ENCODE data around the gene ASPG.
A peak's percentile ranks its signal among the peaks of the same experiment; 100 is the strongest.

The ASPG gene

DNA sequence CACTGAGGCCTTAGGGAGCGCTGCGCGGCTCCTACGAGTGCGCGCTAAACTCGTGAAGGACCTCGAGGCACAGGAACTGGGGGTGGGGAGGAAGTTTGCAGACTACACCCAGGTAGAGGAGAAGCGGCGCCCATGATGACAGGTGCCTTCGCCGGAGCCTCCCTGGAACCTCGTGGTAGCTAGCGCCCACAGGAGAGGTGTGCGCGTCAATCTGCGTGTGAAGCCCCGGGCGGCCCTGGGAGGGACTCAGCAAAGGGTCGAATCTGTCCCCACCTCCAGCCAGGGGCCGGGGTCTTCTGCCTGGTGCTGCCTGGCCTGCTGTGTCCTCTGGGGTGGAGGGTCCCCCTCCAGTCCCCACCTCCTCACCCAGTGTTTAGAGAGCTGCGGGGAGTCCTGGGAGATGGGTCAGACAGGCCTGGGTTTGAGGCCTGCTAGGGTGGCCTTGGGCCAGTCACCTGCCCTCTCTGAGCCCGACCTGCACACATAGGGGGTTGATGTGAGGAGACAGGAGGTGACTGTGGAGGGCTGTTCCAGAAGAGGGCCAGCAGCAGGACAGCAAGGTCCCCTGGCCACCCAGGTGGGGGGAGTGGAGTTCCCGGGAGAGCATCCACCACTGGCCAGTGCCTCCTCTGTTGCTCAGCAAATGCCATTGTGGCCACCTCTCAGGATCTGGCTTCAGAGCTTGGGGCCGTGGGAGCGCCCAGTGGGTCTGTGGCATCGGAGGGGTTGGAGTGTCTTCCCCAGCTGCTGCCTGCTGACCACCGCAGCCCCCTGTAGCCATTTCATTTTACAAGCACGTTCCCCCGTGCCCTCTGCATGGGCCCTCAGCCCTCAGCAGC, 32.7 kb downstream of the ASPG start:
- DNase-seq, result no peak

DNA sequence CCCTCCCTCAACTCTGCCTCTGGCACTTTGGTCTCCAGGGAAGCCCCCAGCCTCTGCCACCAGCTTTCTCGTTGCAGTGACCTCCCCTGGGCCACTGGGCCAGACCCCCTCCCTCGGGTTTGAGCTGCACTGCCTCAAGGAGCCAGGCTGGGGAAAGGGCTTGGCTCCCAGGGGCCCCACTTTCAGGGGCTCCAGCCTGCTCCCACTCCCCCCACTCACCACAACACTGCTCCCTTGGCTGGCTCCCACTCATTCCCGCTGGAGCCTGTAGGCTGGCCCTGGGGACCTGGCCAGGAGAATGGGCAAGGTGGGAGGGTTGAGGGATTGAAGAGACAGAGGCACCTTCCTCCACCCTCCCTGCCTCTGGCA, 33.6 kb downstream of the ASPG start:
- DNase-seq, result no peak

DNA sequence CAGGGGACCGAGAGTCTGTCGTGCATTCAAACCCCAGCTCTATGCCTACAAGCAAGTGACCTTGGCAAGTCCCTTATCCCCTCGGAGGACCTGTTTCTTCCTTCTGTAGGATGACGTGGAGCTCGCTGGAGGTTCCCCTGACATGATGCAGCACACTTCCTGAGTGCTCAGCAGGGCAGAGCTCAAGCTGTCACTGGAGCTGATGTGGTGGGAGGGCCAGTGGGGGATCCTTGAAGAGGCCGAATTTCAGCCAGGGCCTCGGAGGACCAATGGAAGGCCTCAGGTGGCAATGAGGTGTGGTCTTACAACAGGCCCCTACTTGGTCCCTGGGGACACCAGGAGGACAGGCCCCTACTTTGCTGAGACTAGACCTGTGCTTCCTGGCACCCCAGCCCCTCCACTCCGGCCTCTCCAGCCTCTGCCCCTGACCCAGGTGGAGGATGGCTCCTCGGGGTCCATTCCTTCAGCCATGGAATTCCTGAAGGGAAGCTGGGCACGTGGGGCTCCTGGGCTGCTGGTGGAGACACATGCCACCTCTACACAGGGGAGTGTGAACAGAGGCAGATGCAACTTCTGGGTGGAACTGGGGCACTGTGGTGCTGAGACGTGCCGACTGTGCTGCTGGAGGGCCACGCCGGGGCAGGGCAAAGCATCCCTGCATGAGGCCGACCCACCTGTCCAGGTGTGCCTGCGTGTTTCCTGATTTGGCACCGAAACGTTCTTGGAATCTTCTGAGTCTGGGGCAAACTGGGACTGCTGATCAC, 34.2 kb downstream of the ASPG start:
- no peak for DNase-seq

DNA sequence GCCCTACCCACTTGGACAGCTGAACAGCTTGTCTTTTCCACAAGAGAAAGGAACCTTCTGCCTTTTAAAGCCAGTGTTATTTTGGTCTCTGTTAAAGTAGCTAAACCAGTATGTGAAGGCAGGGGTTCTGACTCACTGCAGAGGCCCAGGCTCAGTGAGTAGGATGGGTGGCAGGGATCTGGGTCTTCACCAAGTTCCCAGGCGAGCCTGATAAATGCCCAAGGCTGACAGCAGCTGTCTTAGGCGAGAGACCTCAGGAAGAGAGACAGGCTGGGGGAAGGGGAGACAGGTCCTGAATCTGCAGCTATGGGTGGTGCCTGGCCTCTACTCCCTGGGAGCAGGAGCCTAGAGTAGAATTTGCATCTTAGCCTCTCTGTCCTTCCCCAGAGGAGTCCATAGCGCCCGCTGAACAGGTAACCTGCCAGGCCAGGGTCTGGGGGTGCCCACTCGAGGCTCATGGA, 34.8 kb downstream of the ASPG start:
- no peak for DNase-seq

DNA sequence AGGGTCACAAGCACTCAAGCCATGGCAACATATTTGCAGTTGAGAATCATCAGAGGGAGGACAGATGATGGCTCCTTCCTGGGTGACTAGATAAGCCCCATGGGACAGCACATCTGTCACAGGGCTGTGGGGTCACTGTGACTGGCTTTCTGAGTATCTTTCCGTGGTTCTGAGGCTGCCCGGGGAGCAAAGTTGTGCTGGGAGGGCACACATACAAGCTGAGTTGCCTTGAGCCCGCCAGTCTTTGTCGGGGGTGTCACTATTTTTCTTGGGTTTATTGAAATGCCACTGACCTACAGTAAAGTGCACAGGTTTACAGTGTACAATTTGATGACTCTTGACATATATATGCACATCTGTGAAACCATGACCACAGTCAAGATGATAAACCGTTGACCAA, 35.6 kb downstream of the ASPG start:
- DNase-seq, result no peak

DNA sequence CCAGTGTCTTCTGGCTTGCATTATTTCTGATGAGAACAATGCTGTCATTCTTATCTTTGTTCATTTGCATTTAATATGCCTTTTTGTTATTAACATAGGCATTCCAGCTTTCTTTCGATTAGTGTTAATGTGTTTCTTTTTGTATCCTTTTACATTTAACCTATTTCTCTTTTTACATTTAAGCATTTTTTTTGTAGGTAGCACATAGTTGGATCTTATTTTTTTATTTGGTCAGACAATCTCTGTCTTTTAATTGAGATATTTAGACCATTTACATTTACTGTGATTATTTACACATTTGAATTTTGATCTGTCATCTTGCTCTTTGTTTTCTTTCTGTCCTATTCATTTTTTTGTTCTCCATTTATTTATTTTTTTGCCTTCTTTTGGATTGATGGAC, 38.4 kb downstream of the ASPG start:
- DNase-seq, result no peak

DNA sequence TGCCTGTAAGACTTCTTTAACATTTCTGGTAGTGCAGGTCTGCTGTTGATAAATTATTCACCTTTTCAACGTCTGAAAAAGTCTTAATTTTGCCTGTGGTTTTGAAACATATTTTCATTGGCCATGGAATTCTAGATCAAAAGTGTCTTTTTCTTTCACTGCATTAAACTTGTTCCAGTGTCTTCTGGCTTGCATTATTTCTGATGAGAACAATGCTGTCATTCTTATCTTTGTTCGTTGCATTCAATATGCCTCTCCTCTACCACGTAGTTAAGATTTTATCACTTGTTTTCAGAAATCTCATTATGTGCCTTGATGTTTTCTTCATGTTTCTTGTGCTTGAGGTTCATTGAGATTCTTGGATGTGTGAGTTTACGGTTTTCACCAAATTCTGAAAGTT, 39.5 kb downstream of the ASPG start:
- DNase-seq, result no peak

DNA sequence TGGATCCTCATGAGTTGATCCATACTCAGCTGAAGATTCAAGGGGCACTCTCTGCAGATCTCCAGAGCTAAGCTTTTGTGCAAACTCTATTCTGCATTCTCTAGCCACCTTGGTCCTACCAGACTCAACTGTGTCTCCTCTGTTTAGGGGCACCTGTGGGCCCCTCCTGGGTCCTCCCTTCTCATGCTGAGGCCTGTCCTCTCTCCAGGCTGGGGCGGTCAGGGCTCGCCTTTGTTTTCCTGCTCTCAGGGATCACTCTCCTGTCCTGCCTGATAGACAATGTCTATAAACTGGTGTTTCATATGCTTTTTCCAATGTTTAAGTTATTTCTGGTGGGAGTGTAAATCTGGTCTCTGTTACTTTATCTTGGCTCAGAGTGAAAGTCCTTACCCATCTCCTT, 41.3 kb downstream of the ASPG start:
- no peak for DNase-seq

DNA sequence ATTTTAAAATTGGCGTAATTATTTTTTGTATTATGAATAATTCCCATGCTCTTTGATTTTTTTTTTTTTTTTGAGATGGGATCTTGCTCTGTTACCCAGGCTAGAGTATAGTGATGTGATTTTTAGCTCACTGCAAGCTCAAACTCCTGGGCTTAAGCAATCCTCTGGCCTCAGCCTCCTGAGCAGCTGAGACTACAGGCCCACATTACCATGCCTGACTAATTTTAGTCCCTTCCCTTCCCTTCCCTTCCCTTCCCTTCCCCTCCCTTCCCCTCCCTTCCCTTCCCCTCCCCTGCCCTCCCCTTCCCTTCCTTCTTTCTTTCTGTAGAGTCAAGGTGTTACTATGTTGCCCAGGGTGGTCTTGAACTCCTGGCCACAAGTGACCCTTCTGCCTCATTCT, 43.5 kb downstream of the ASPG start:
- DNase-seq, result no peak

DNA sequence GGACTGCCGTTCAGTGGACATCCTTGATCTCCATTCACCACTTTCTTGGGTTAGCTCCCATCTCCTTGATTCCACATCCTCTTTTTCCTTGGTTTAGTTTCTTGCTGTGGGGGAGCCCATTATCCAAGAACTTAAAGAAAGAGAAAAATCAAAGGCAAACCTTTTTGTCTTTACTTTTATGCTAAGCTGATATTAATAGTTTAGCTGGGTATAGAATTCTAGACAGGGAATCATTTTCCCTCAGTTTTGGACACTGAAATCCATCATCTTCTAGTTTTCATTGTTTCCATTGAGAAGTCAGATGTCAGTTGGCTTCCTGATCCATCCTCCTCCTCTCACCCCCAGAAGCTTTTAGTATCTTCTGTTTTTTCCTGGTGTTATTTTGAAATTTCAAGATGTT, 44.1 kb downstream of the ASPG start:
- DNase-seq, result no peak

DNA sequence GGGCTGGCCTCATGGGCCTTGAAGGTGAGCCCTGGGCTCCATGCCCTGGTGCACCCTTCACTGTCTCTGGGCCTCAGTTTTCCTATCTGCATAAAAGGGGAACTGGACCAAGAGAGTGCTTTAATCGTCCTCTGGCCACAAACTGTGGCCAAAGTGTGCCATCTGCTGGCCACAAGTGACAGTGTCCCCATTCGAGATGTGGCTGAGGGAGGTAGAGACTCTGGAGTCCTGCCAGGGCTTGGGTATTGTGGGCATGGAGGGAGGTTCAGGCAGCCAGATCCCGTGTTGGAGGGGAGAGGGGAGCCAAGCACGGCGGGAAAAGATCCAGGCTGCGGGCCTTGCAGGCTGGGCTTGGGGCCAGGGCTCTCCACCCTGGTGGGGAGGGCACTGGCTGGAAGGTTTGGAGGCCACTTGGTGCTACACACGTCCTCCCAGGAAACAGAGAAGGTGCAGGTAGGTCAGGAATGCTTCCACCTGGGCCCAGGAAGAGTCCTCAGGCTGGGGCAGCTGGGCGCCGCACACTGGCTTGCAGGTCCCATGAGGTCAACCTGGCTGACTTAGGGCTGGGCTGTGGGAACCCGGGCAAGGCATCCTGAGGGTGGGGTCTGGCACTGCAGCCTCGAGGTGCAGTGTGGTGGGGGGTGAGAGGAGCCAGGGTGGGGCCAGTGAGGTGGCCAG, 45.6 kb downstream of the ASPG start:
- DNase-seq, result no peak

DNA sequence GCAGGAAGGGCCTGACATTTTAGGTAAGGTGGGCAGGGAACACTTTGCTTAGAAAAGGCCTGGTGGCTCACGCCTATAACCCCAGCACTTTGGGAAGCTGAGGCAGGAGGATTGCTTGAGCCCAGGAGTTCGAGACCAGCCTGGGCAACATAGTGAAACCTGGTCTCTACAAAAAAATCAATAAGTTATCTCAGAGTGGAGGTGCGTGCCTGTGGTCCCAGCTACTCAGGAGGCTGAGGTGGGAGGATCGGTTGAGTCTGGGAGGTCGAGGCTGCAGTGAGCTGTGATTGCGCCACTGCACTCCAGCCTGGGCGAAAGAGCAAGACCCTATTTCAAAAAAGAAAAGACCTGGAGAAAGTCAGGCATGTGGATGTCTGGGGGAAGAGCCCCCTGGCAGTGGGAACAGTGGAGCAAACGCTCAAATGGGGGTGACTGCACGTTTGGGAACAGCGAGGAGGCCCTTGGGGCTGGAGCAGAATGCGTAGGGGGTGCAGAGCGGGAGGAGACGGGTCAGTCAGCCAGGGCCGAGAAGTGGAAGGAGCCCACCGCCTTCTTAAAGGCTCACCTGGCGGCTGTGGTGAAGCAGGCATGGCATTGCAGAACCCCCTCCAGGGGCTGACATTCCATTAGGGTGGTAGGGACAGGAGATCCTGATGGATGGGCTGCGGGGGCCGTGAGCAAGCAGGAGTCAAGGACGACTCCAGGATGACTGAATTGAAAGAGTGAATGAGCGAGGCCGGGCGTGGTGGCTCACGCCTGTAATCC, 46.6 kb downstream of the ASPG start:
- no peak for DNase-seq

DNA sequence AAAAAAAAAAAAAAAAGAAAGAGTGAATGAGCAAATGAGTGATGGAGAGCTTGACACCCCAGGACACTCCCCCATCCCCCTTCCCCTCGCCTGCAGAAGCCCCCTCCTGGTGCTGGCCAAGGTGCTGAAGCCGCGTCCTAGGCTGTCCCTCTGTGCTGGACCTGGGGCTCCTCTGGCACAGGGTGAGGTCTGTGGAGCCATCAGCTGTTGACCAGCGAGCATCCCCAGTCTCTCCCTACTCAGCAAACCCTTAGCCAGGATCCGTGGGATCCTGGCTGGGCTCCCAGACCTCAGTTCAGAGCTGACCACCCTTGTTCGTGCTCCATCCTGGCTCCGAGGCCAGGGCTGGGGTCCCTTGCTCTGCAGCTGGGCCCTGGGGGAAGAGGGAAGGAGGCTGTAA, 47.5 kb downstream of the ASPG start:
- DNase-seq, result no peak

DNA sequence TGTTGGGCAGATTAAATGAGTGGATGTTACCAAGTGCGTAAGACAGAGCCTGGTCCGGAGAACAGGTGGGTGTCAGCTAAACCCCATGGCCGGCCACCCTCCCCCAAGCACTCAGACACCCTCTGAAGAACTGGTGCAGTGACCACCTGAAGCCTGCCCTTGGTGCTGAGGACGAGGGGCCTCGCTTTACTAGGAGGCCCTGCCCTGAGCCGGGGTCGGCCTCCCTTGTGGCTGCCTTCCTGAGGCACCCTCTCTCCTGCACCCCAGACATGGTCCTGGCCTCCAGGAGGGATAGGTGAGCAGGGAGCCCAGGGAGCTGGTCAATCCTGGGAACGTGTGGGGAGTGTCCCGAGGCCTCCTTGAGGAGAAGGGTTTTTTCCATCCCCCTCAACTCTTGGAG, 48.0 kb downstream of the ASPG start:
- no peak for DNase-seq

DNA sequence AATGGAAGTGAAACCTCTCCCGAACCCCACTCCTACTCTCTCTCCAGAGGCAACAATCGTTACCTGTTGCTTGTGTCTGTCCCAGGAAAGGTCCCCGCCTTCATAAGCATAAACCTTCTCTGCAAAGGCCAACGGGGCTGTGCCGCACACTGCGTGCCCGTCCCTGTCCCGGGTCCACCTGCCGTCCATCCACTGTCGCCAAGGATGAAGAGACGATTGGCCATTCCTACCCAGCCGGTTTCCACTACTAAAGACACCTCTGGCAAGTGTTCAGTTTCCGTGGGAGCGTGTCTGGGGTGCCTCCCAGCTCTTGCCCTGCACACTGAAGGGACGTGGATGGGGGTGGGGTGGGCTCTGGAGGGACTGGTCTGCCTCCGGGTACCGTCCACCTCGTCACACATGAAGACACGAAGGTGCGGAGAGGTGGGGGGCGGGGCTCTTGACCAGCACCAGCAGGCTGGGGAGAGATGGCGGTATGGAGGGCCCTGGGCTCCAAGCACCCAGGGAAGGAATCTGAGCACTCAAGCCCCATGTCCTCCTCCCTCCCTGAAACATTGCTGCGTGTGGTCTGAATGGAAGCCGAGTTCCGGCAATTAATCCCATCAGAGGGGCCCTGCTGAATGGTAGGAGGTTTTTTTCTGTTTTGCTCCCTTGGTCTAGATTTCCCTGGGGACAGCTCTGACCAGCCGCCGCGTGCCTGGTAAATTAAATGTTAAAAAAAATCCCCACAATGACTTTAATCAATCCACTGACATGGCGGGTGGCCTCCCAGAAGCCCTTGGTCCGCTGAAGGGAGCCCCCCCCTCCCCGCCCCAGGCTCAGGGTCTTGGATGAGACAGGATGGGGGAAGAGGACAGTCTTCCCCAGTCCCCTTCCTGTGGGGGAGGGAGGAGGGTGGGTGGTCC, 48.8 kb downstream of the ASPG start:
- no peak for DNase-seq

DNA sequence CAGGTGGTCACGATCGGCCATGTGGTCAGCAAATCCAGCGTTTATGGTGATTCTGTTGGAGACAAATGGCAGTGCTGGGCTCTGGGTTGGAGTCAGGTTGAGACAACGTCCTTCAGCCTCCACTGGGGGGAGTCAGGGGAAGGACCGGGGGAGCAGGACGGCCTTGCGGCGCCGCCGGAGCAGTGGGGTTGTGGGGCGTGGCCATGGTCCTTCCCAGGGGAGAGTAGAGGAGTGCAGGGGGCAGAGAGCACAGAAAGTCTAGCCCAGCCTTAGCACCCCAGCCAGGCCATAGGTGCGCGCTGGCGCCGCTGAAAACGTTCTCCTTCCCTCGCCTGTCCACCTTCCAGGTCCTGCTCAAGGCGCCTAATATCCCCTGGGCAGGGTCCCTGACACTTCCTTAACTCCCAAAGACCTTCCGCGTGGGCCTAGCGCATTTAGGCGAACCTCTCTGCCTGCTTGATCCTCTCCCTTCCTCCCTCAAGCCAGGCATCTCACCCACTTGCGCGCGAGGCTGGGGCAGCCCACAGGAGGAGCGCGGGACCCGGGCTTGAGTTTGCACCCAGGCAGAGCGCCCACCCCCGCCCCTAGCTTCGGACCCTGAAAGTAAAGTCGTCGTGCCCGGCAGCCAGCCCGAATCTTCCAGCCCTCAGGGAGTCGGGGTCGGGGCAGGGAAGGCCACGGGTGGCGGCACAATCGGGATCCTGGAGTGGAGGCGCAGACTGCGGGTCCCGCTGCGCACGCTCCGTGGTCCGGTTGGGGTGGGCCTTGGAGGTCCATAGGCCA, 49.8 kb downstream of the ASPG start:
- DNase-seq, result no peak

DNA sequence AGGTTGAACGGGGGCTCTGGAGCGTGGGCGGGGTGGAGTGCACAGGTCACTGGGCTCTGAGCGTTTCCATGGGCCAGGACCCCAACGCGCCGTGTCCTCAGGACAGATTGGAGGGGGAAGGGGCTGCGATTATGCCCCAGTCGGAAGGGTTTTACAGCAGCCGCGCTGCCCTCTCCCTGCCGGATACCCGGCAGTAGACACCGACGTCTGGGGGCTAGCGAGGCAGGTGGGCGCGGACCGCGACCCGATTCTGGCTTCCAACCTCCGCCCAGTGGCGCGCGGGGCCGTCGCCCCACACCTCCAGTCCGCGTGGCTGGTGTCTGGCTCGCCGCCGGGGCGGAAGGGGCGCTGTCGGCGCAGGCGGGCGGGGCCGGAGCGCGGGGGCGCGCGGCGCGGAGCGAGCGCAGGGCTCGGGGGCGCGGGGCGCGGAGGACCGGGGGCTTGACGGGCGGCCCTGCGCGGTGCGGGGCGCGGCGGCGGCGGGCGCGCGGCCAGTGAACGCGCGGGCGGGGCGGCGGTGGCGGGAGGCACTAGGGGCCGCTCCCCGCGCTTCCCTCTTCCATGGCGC, 50.5 kb downstream of the ASPG start:
- no peak for DNase-seq

DNA sequence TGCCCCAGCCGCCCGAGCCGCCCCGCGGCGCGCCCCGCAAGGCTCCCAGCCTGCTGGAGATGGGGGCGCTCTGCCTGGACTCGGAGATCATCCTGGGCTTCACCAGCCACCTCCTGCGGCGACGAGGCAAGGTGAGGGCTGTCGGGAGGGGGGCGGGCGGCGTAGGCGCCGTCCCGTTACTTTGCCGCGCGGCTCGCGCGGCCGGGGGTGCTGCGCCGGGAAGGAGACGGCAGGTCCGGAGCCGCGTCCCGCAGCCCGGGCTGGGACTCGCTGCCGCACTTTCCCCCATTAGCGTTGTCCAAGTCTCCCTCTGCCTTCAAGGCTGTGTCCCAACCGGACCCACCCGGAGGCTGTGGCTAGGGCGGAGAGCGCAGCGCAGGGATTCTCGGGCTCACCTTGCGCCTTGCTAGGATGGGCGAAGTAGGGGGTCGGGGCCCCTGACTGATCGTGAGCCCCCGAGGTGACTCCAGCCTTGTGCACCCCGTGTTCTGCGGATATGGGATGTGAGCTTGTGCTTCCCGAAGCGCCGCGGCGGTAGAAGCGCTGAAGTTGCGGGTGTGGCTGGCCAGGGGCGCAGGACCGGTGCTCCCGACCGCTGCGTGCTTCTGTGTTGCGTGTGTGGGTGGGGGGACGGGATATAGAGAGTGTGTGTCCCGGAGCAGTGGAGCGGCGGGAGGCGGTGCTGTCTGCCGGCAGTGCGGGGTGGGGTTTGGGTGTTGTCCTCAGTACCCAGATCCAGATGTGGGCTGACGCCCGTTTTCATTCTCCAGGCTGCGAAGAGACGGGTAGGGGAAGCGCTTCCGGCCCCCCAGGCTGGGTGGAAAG, 51.2 kb downstream of the ASPG start:
- no peak for DNase-seq

DNA sequence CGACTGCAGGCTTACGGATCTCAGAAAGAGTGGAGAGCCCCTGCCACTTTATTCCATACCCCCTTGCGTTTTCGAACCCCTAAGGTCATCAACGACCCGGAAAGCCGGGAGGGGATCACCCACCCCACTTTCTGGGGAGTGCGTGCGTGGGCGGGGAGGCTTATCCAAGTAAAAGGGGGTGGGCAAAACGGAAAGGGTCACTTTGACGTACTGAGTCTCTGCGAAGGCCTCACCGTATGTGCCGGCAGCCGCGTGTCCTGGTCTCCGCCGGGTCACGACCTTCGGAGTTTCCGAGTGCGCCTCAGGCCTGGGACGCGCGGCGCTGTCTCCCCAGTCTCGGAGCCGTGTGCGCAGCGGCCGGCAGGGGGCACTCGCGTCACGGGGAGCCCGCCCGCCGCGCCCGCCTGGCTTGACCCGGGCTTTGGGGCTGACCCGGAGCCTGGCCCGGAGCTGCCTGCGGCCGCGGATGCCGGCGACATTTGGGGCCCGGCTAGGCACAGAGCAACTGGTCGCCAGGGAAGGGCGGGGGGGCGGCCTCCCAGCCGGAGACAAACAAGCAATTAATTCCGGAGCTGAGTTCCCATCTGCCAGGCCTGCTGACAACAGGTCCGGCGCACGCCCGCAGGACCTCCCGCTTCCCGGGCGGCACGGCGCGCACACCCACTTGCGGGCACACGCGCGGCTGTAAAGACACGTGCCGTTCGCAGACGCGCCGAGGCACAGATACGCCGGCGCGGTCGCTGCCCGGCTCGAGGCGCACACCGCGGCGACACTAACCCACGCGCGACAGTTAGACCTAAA, 52.0 kb downstream of the ASPG start:
- peak in 3 of 4 experiments; percentile 45 to 60 (median 51) for DNase-seq

Data from activated naive CD4-positive, alpha-beta T cell (primary cell).